PFSK-1 (cell line): ENCODE measurements around the gene PSMB1.

Experiments
- FOXP2 ChIP-seq: optimal IDR thresholded peaks from 2 replicates; pipeline ENCODE3; 2011; ENCODE audit warnings: borderline replicate concordance, control low read depth, inconsistent platforms; ENCODE audit not compliant: insufficient read depth; ENCODE audit errors: extremely low read length, extremely low read depth
- POLR2AphosphoS5 ChIP-seq: IDR thresholded peaks from 2 replicates; pipeline ENCODE4 v1.6.1; 2012; ENCODE audit warnings: low read depth, mild to moderate bottlenecking, control low read depth, low read length, moderate library complexity
- SIN3A ChIP-seq: IDR thresholded peaks from 2 replicates; pipeline ENCODE4 v1.6.1; 2012; ENCODE audit warnings: mild to moderate bottlenecking, low read length, moderate library complexity, borderline replicate concordance; ENCODE audit not compliant: insufficient read depth
- TAF1 ChIP-seq: IDR thresholded peaks from 2 replicates; pipeline ENCODE4 v1.6.1; 2012; ENCODE audit warnings: low read length, control low read depth, borderline replicate concordance; ENCODE audit not compliant: insufficient read depth
- TF ChIP-seq, protein P1 (sequence below), 2 experiments: IDR thresholded peaks; 2 replicates each; pipeline versions ENCODE4 v1.6.1 to v1.8.0; 2011 to 2012; ENCODE audit warnings: low read depth in 2 of 2, low read length in 2 of 2, control low read depth in 1 of 2, inconsistent platforms in 1 of 2, mild to moderate bottlenecking in 1 of 2, moderate library complexity in 1 of 2; ENCODE audit not compliant: insufficient read depth in 1 of 2

PSMB1 gene

DNA sequence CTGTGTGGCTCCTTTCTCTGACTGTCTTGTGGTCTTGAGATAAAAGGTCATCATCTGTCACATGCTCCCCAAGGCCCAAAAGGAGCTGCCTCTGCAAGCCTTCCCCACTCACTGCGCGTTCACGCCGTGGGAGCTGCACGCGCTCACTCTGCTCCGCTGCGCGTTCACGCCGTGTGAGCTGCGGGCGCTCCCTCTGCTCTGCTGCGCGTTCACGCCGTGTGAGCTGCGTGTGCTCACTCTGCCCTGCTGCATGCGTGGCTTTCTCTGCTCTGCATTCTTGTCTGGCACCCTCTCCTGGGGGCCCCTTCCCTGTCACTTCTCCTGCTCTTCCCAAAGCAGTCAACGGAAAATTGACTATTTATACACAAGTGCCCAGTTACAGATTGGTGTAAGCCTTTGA lies 42.5 kb downstream of the PSMB1 start:
- TF ChIP-seq, protein P1, sequence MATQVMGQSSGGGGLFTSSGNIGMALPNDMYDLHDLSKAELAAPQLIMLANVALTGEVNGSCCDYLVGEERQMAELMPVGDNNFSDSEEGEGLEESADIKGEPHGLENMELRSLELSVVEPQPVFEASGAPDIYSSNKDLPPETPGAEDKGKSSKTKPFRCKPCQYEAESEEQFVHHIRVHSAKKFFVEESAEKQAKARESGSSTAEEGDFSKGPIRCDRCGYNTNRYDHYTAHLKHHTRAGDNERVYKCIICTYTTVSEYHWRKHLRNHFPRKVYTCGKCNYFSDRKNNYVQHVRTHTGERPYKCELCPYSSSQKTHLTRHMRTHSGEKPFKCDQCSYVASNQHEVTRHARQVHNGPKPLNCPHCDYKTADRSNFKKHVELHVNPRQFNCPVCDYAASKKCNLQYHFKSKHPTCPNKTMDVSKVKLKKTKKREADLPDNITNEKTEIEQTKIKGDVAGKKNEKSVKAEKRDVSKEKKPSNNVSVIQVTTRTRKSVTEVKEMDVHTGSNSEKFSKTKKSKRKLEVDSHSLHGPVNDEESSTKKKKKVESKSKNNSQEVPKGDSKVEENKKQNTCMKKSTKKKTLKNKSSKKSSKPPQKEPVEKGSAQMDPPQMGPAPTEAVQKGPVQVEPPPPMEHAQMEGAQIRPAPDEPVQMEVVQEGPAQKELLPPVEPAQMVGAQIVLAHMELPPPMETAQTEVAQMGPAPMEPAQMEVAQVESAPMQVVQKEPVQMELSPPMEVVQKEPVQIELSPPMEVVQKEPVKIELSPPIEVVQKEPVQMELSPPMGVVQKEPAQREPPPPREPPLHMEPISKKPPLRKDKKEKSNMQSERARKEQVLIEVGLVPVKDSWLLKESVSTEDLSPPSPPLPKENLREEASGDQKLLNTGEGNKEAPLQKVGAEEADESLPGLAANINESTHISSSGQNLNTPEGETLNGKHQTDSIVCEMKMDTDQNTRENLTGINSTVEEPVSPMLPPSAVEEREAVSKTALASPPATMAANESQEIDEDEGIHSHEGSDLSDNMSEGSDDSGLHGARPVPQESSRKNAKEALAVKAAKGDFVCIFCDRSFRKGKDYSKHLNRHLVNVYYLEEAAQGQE (IDR thresholded peaks at IDR 0.05; ENCODE audit: insufficient read depth in 1 of 2, low read depth in 2 of 2, low read length in 2 of 2), result no peak
- TF ChIP-seq SIN3A (no peak), TAF1 (no peak), POLR2AphosphoS5 (no peak), FOXP2 (no peak)

DNA sequence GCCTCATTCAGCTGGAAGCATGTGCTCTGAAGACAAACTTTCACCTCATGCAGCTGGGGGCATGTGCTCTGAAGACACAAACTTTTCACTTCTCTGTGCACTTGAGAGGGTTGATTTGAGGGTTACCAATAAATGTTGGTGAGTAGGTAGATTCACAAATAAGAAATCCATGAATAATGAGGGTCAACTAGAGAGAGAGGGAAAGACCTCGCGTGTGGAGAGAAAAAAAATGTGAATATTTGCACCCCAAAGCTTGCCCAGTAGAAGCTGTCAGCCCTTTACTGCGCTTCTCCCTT lies 43.4 kb downstream of the PSMB1 start:
- TF ChIP-seq TAF1, result no peak

DNA sequence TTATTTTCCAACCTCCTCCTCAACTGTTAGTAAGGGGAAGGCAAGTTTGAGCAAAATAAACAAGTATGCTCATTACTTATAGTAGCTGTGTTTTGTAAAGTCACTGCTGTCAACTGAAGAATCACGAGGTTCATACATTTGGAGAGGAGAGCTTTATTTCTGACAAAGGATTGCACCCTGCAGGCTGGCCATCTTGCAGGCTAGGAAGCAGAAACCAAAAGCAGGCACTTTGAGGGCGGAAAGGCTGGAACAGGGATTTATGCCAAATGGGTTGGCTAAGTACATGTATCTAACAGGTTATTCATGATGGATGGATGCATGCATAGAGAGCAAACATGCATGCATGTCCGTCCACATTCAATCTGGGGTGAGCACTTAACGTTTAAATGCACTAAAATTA lies 46.7 kb downstream of the PSMB1 start:
- TF ChIP-seq, protein P1 (IDR thresholded peaks at IDR 0.05; ENCODE audit: insufficient read depth in 1 of 2, low read depth in 2 of 2, low read length in 2 of 2), result no peak
- TF ChIP-seq FOXP2, result no peak
- TF ChIP-seq POLR2AphosphoS5, result no peak
- TF ChIP-seq TAF1, result no peak
- no peak for TF ChIP-seq SIN3A

- no peak for TF ChIP-seq SIN3A
- no peak for TF ChIP-seq POLR2AphosphoS5
- TF ChIP-seq, protein P1 (IDR thresholded peaks at IDR 0.05; ENCODE audit: insufficient read depth in 1 of 2, low read depth in 2 of 2, low read length in 2 of 2), result no peak
- no peak for TF ChIP-seq TAF1
- TF ChIP-seq FOXP2, result no peak
These were observed 47.8 kb downstream of the PSMB1 start for GRCh38 chr6:170505306-170505705.

DNA sequence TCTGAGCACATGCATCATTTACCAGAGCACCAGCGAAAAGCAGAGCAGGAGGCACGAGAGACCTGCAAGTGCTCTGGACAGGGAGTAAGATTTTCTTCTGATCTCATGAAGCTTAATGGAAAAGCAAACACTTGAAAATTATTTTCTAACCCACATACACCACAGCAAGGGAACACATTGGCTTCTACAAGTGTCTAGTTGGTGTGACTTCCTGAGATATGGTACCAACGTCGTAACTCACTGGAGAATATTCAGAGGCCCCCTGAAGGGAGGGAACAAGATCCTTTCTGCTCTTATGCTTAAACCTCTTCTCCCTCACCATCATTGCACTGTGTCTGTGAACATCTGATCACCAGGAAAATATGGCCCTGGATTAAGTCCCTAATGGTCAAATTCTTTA lies 48.6 kb downstream of the PSMB1 start:
- TF ChIP-seq, protein P1 (IDR thresholded peaks at IDR 0.05; ENCODE audit: insufficient read depth in 1 of 2, low read depth in 2 of 2, low read length in 2 of 2), result no peak
- TF ChIP-seq POLR2AphosphoS5 (no peak), SIN3A (no peak), TAF1 (no peak), FOXP2 (no peak)

GRCh38 chr6:170503414-170503761 lies 49.7 kb downstream of the PSMB1 start:
- TF ChIP-seq POLR2AphosphoS5, result no peak
- TF ChIP-seq, protein P1 (IDR thresholded peaks at IDR 0.05; ENCODE audit: insufficient read depth in 1 of 2, low read depth in 2 of 2, low read length in 2 of 2), result no peak
- TF ChIP-seq TAF1, result no peak
- no peak for TF ChIP-seq SIN3A
- no peak for TF ChIP-seq FOXP2
